CD14-positive monocyte (primary cell): ENCODE measurements around the gene JCAD. TPM values are rescaled to one million over a fixed set of nuclear protein-coding genes. Genes with fewer than 3 reads are reported as not detected.

Source experiments
- DNase-seq, 3 donors: peaks; one replicate each; pipeline ENCODE4 v3.0.0-alpha.2; 2011 to 2022
- H2AFZ ChIP-seq: 2 replicates; pipeline ENCODE4 v1.6.0; 2012; ENCODE audit warnings: mild to moderate bottlenecking, low read depth, low read length, inconsistent platforms; ENCODE audit not compliant: insufficient read depth, poor library complexity, severe bottlenecking
- H3K27ac ChIP-seq, 2 donors: 1 replicate in 1 of 2; 2 replicates in 1 of 2; pipeline ENCODE4 v1.5.1; 2012 to 2013; ENCODE audit warnings: low read length in 2 of 2, control low read depth in 1 of 2, inconsistent platforms in 1 of 2, low read depth in 1 of 2, mild to moderate bottlenecking in 1 of 2
- H3K27me3 ChIP-seq, 2 donors: one replicate each; pipeline versions ENCODE4 v1.6.0 to v1.6.1; 2011 to 2013; ENCODE audit warnings: low read length in 2 of 2; ENCODE audit not compliant: control insufficient read depth in 2 of 2, insufficient read depth in 2 of 2
- H3K36me3 ChIP-seq, 2 donors: replicated peaks in 1 of 2; 1 replicate in 1 of 2; 2 replicates in 1 of 2; pipeline versions ENCODE4 v1.5.1 to v1.6.1; 2012 to 2013; ENCODE audit warnings: low read length in 2 of 2, control low read depth in 1 of 2, inconsistent platforms in 1 of 2, mild to moderate bottlenecking in 1 of 2; ENCODE audit not compliant: insufficient read depth in 2 of 2, control insufficient read depth in 1 of 2
- H3K4me1 ChIP-seq, 2 donors: 1 replicate in 1 of 2; 2 replicates in 1 of 2; pipeline versions ENCODE4 v1.5.1 to v1.6.1; 2012 to 2013; ENCODE audit warnings: low read length in 2 of 2, control low read depth in 1 of 2, inconsistent platforms in 1 of 2, mild to moderate bottlenecking in 1 of 2, moderate library complexity in 1 of 2; ENCODE audit not compliant: insufficient read depth in 2 of 2, control insufficient read depth in 1 of 2
- H3K4me2 ChIP-seq: replicated peaks from 2 replicates; pipeline ENCODE3; 2012; ENCODE audit warnings: low read length, moderate library complexity, mild to moderate bottlenecking; ENCODE audit not compliant: poor library complexity, severe bottlenecking; ENCODE audit errors: extremely low read depth
- H3K4me3 ChIP-seq, 3 experiments: fragments of 200-600 bp in 1 of 3; sonication (generic) in 1 of 3; replicated peaks in 1 of 3; 1 replicate in 2 of 3; 2 replicates in 1 of 3; pipeline ENCODE4 v1.5.1; 2011 to 2013; ENCODE audit warnings: low read length in 3 of 3, mild to moderate bottlenecking in 3 of 3, control low read depth in 2 of 3, low read depth in 2 of 3, inconsistent platforms in 1 of 3, moderate library complexity in 1 of 3
- H3K79me2 ChIP-seq: 2 replicates; pipeline ENCODE4 v1.6.0; 2012; ENCODE audit warnings: mild to moderate bottlenecking, control low read depth, inconsistent platforms, low read length, moderate library complexity; ENCODE audit not compliant: insufficient read depth
- H3K9ac ChIP-seq: 2 replicates; pipeline ENCODE4 v1.6.0; 2017; ENCODE audit warnings: low read length, mild to moderate bottlenecking; ENCODE audit not compliant: insufficient read depth, poor library complexity, severe bottlenecking
- H3K9me3 ChIP-seq, 2 donors: replicated peaks in 1 of 2; 1 replicate in 1 of 2; 2 replicates in 1 of 2; pipeline versions ENCODE4 v1.5.1 to v1.6.1; 2012 to 2013; ENCODE audit warnings: low read length in 2 of 2, control low read depth in 1 of 2; ENCODE audit not compliant: control insufficient read depth in 1 of 2, insufficient read depth in 1 of 2
- H4K20me1 ChIP-seq: 2 replicates; pipeline ENCODE4 v1.6.0; 2012; ENCODE audit warnings: mild to moderate bottlenecking, low read length, control low read depth, moderate library complexity; ENCODE audit not compliant: insufficient read depth
- H3K27ac Mint-ChIP-seq, 7 donors: one replicate each; pipeline ENCODE4 v1.8.0; 2020; ENCODE audit warnings: mild to moderate bottlenecking in 7 of 7, mixed read lengths in 7 of 7, moderate library complexity in 6 of 7, inconsistent platforms in 2 of 7
- H3K27me3 Mint-ChIP-seq, 3 donors: one replicate each; pipeline ENCODE4 v1.8.0; 2021 to 2022; ENCODE audit warnings: low read depth in 3 of 3, mild to moderate bottlenecking in 3 of 3, mixed read lengths in 3 of 3, moderate library complexity in 3 of 3, inconsistent platforms in 1 of 3
- H3K36me3 Mint-ChIP-seq, 2 donors: one replicate each; pipeline ENCODE4 v1.8.0; 2020; ENCODE audit warnings: mixed read lengths in 2 of 2, inconsistent platforms in 1 of 2, mild to moderate bottlenecking in 1 of 2
- H3K4me1 Mint-ChIP-seq: one replicate; pipeline ENCODE4 v1.8.0; 2020; ENCODE audit warnings: mild to moderate bottlenecking, mixed read lengths
- H3K4me3 Mint-ChIP-seq, 2 donors: one replicate each; pipeline ENCODE4 v1.8.0; 2020; ENCODE audit warnings: mild to moderate bottlenecking in 2 of 2, mixed read lengths in 2 of 2, moderate library complexity in 1 of 2
- H3K9me3 Mint-ChIP-seq, 7 donors: one replicate each; pipeline ENCODE4 v1.8.0; 2020 to 2022; ENCODE audit warnings: mixed read lengths in 7 of 7, mild to moderate bottlenecking in 6 of 7, moderate library complexity in 6 of 7, inconsistent platforms in 2 of 7
- CTCF ChIP-seq: fragments of 200-600 bp; IDR thresholded peaks from one replicate; pipeline ENCODE4 v1.8.0; 2022; ENCODE audit warnings: antibody characterized with exemption, mild to moderate bottlenecking
- WGBS: methylation state at CpG from one replicate; pipeline ENCODE4 v1.1.5; 2013; ENCODE audit warnings: missing lambda C conversion rate; ENCODE audit not compliant: insufficient coverage; 5-methylcytosine and 5-hydroxymethylcytosine counted together
- intact Hi-C, 2 donors: fragments of 100-400 bp; cut with micrococcal nuclease; formaldehyde crosslinking; loops; one replicate each; pipeline versions ENCODE4 v1.15.0 to v1.15.1; 2023
- polyA plus RNA-seq, 3 donors: library from polyadenylated mRNA; depleted of rRNA in 1 of 3; unstranded in 2 of 3; stranded (reverse) in 1 of 3; fragments of 300-500 nt in 2 of 3; fragments of >200 nt in 1 of 3; fragmentation: Illumina TruSeq in 2 of 3; gene quantifications; 1 replicate in 2 of 3; 2 replicates in 1 of 3; pipeline ENCODE4 v1.2.3, GENCODE V29; 2012 to 2021

JCAD gene
- polyA plus RNA-seq, 3 donors, result not detected

GRCh38 chr10:29969255-29970011, 90.0 kb downstream of the JCAD start:
- no peaks in the 10 kb centered on the region for H3K36me3 Mint-ChIP-seq
- Histone ChIP-seq H3K27ac (no peak overlapping the region), H4K20me1 (no peaks in the 10 kb centered on the region), H3K27me3 (no peaks in the 10 kb centered on the region), H3K4me3 (no peak overlapping the region), H3K9me3 (no peaks in the 10 kb centered on the region), H3K36me3 (no peaks in the 10 kb centered on the region), H3K9ac (no peak overlapping the region), H3K4me2 (no peak overlapping the region), H2AFZ (no peak overlapping the region), H3K4me1 (no peaks in the 10 kb centered on the region), H3K79me2 (no peaks in the 10 kb centered on the region)
- WGBS, result 88% methylated on average over 9 of the region's 12 CpGs
- H3K27me3 Mint-ChIP-seq, result peaks cover 0 to 5% (median 1%) of the 10 kb centered on the region in 3 donors
- peaks cover 0 to 6% (median 3%) of the 10 kb centered on the region in 7 donors for H3K9me3 Mint-ChIP-seq
- H3K27ac Mint-ChIP-seq, result no peak overlapping the region
- intact Hi-C loops, result no loop called here
- TF ChIP-seq CTCF, result no peak
- H3K4me3 Mint-ChIP-seq, result no peak overlapping the region
- no peaks in the 10 kb centered on the region for H3K4me1 Mint-ChIP-seq
- no peak for DNase-seq

- no peaks in the 10 kb centered on the region for H3K4me1 ChIP-seq
- no peak for TF ChIP-seq CTCF
- H3K79me2 ChIP-seq, result no peaks in the 10 kb centered on the region
- Mint-ChIP-seq H3K9me3 (peaks cover 0 to 5% (median 0%) of the 10 kb centered on the region in 7 donors), H3K27ac (no peak overlapping the region), H3K4me3 (no peak overlapping the region), H3K36me3 (no peaks in the 10 kb centered on the region), H3K4me1 (no peaks in the 10 kb centered on the region), H3K27me3 (peaks cover 0 to 5% (median 4%) of the 10 kb centered on the region in 3 donors)
- H3K9ac ChIP-seq, result no peak overlapping the region
- no peak for DNase-seq
- H2AFZ ChIP-seq, result no peak overlapping the region
- WGBS, result 100% methylated on average over 1 of the region's 3 CpGs
- no peaks in the 10 kb centered on the region for H4K20me1 ChIP-seq
- H3K4me3 ChIP-seq, result no peak overlapping the region
- intact Hi-C loops, result no loop called here
- H3K27ac ChIP-seq, result no peak overlapping the region
- H3K36me3 ChIP-seq, result no peaks in the 10 kb centered on the region
- H3K4me2 ChIP-seq, result no peak overlapping the region
- no peaks in the 10 kb centered on the region for H3K9me3 ChIP-seq
- no peaks in the 10 kb centered on the region for H3K27me3 ChIP-seq
These were observed 90.8 kb downstream of the JCAD start for GRCh38 chr10:29968585-29968984.
